KG1 (cell line): ENCODE data around the gene CT45A1.
A peak's percentile ranks its signal among the peaks of the same experiment; 100 is the strongest.
"Not testable (repeated sequence)": the region's sequence is repeated elsewhere in the genome, so short reads cannot be mapped to it uniquely, and the experiment has no call there.

Experiments used
- DNase-seq: peaks from one replicate; lab custom pipeline; 2025; lab: John Stamatoyannopoulos, UW

The CT45A1 gene

GRCh38 chrX:135713183-135713689 is at the start of gene CT45A1:
Gene CT45A1 (plus strand): TSS chrX:135713639. CDS start chrX:135718941, 5,302 bp downstream.
- DNase-seq: not testable (repeated sequence)

- not testable (repeated sequence) for DNase-seq
These were observed 40.5 kb upstream of the CT45A1 start for GRCh38 chrX:135672979-135673378.

GRCh38 chrX:135688137-135688536 is 25.3 kb upstream of the CT45A1 start:
- no peak for DNase-seq

- DNase-seq: no peak
These were observed 18.0 kb upstream of the CT45A1 start for GRCh38 chrX:135695471-135695870.

GRCh38 chrX:135697601-135698000 is 15.8 kb upstream of the CT45A1 start:
- no peak for DNase-seq

- DNase-seq: no peak
These were observed 14.5 kb upstream of the CT45A1 start for GRCh38 chrX:135698924-135699323.

GRCh38 chrX:135707880-135708279 is 5.6 kb upstream of the CT45A1 start:
- DNase-seq: peak; percentile 2

- no peak for DNase-seq
These were observed 356 bp downstream of the CT45A1 start for GRCh38 chrX:135713795-135714194.

- not testable (repeated sequence) for DNase-seq
These were observed 21.2 kb downstream of the CT45A1 start for GRCh38 chrX:135734666-135735065.

GRCh38 chrX:135737366-135738071 is 24.1 kb downstream of the CT45A1 start:
- no peak for DNase-seq

GRCh38 chrX:135740681-135741149 is 27.3 kb downstream of the CT45A1 start:
- DNase-seq: no peak

- no peak for DNase-seq
These were observed 27.8 kb downstream of the CT45A1 start for GRCh38 chrX:135741192-135741715.

GRCh38 chrX:135744739-135745138 is 31.3 kb downstream of the CT45A1 start:
- not testable (repeated sequence) for DNase-seq

GRCh38 chrX:135768091-135768490 is 54.7 kb downstream of the CT45A1 start, which contains the start of gene CT45A3:
Gene CT45A3 (minus strand): TSS chrX:135768191. CDS start chrX:135764444, 3,747 bp downstream.
- not testable (repeated sequence) for DNase-seq
